Measurements from ENCODE around the gene ZFYVE28.

The ZFYVE28 gene

GRCh38 chr4:2259541-2260343 lies 158.7 kb downstream of the ZFYVE28 start:
- H3K9me3 Mint-ChIP-seq: no peaks in the 10 kb centered on the region
- H3K4me1 Mint-ChIP-seq: peaks cover 6% of the 10 kb centered on the region
- H3K27ac Mint-ChIP-seq: no peak overlapping the region
- ATAC-seq (no peak), DNase-seq (peak in 1 of 2 donors; percentile 11)
- H3K27me3 Mint-ChIP-seq: no peaks in the 10 kb centered on the region
- H3K4me3 Mint-ChIP-seq: no peak overlapping the region

GRCh38 chr4:2259036-2259540 lies 159.4 kb downstream of the ZFYVE28 start:
- no peaks in the 10 kb centered on the region for H3K27me3 Mint-ChIP-seq
- peaks cover 6% of the 10 kb centered on the region for H3K4me1 Mint-ChIP-seq
- DNase-seq (peak in 1 of 2 donors; percentile 8), ATAC-seq (no peak)
- H3K9me3 Mint-ChIP-seq: no peaks in the 10 kb centered on the region
- no peak overlapping the region for H3K27ac Mint-ChIP-seq
- H3K4me3 Mint-ChIP-seq: no peak overlapping the region

GRCh38 chr4:2258091-2259035 lies 160.1 kb downstream of the ZFYVE28 start:
- DNase-seq: peak in 1 of 2 donors; percentile 9
- no peaks in the 10 kb centered on the region for H3K27me3 Mint-ChIP-seq
- H3K4me3 Mint-ChIP-seq: no peak overlapping the region
- ATAC-seq: no peak
- peak overlapping the region in 1 of 2 donors; percentile 76 for H3K27ac Mint-ChIP-seq
- peaks cover 3% of the 10 kb centered on the region for H3K4me1 Mint-ChIP-seq
- H3K9me3 Mint-ChIP-seq: no peaks in the 10 kb centered on the region

- no peak for DNase-seq
- ATAC-seq: no peak
- H3K9me3 Mint-ChIP-seq: no peaks in the 10 kb centered on the region
- H3K4me1 Mint-ChIP-seq: no peaks in the 10 kb centered on the region
- no peaks in the 10 kb centered on the region for H3K27me3 Mint-ChIP-seq
- H3K27ac Mint-ChIP-seq: no peak overlapping the region
- H3K4me3 Mint-ChIP-seq: no peak overlapping the region
These were observed 160.9 kb downstream of the ZFYVE28 start for GRCh38 chr4:2257361-2258081.

GRCh38 chr4:2256781-2257191 lies 161.7 kb downstream of the ZFYVE28 start:
- peak in 1 of 2 donors; percentile 7 for DNase-seq
- H3K27ac Mint-ChIP-seq: no peak overlapping the region

GRCh38 chr4:2256156-2256731 lies 162.2 kb downstream of the ZFYVE28 start:
- H3K27me3 Mint-ChIP-seq: no peaks in the 10 kb centered on the region
- no peaks in the 10 kb centered on the region for H3K4me1 Mint-ChIP-seq
- DNase-seq: no peak
- no peak for ATAC-seq
- H3K4me3 Mint-ChIP-seq: no peak overlapping the region
- H3K9me3 Mint-ChIP-seq: no peaks in the 10 kb centered on the region
- H3K27ac Mint-ChIP-seq: peak overlapping the region in 1 of 2 donors; percentile 48

More at GRCh38 chr4:2256781-2257191, 161.7 kb downstream of the ZFYVE28 start:
- ATAC-seq: no peak
- no peaks in the 10 kb centered on the region for H3K4me1 Mint-ChIP-seq
- H3K9me3 Mint-ChIP-seq: no peaks in the 10 kb centered on the region
- no peak overlapping the region for H3K4me3 Mint-ChIP-seq
- no peaks in the 10 kb centered on the region for H3K27me3 Mint-ChIP-seq

GRCh38 chr4:2255501-2256155 lies 162.8 kb downstream of the ZFYVE28 start:
- DNase-seq: no peak
- no peak for ATAC-seq
- H3K4me3 Mint-ChIP-seq: no peak overlapping the region
- no peaks in the 10 kb centered on the region for H3K27me3 Mint-ChIP-seq
- no peaks in the 10 kb centered on the region for H3K4me1 Mint-ChIP-seq
- peak overlapping the region in 1 of 2 donors; percentile 59 for H3K27ac Mint-ChIP-seq
- H3K9me3 Mint-ChIP-seq: no peaks in the 10 kb centered on the region

- no peaks in the 10 kb centered on the region for H3K27me3 Mint-ChIP-seq
- H3K4me1 Mint-ChIP-seq: no peaks in the 10 kb centered on the region
- H3K9me3 Mint-ChIP-seq: no peaks in the 10 kb centered on the region
- ATAC-seq (no peak), DNase-seq (no peak)
- H3K4me3 Mint-ChIP-seq: no peak overlapping the region
- no peak overlapping the region for H3K27ac Mint-ChIP-seq
These were observed 163.6 kb downstream of the ZFYVE28 start for GRCh38 chr4:2254665-2255500.

GRCh38 chr4:2253160-2254084 lies 165.0 kb downstream of the ZFYVE28 start:
- no peaks in the 10 kb centered on the region for H3K9me3 Mint-ChIP-seq
- H3K27me3 Mint-ChIP-seq: no peaks in the 10 kb centered on the region
- no peak for ATAC-seq
- no peak for DNase-seq
- no peak overlapping the region for H3K4me3 Mint-ChIP-seq
- no peaks in the 10 kb centered on the region for H3K4me1 Mint-ChIP-seq
- H3K27ac Mint-ChIP-seq: no peak overlapping the region

GRCh38 chr4:2252530-2253091 lies 165.8 kb downstream of the ZFYVE28 start:
- DNase-seq: no peak
- no peaks in the 10 kb centered on the region for H3K27me3 Mint-ChIP-seq
- no peak overlapping the region for H3K4me3 Mint-ChIP-seq
- H3K4me1 Mint-ChIP-seq: no peaks in the 10 kb centered on the region
- ATAC-seq: no peak
- no peak overlapping the region for H3K27ac Mint-ChIP-seq
- H3K9me3 Mint-ChIP-seq: no peaks in the 10 kb centered on the region

- Mint-ChIP-seq H3K9me3 (no peaks in the 10 kb centered on the region), H3K27me3 (no peaks in the 10 kb centered on the region), H3K4me3 (no peak overlapping the region), H3K4me1 (no peaks in the 10 kb centered on the region), H3K27ac (peak overlapping the region in 1 of 2 donors; percentile 84)
- DNase-seq: peak in 1 of 2 donors; percentile 7
- ATAC-seq: no peak
These were observed 166.5 kb downstream of the ZFYVE28 start for GRCh38 chr4:2251795-2252529.

- no peaks in the 10 kb centered on the region for H3K9me3 Mint-ChIP-seq
- no peaks in the 10 kb centered on the region for H3K4me1 Mint-ChIP-seq
- H3K27me3 Mint-ChIP-seq: no peaks in the 10 kb centered on the region
- no peak for ATAC-seq
- peak in 1 of 2 donors; percentile 7 for DNase-seq
- no peak overlapping the region for H3K4me3 Mint-ChIP-seq
- H3K27ac Mint-ChIP-seq: peak overlapping the region in 1 of 2 donors; percentile 84
These were observed 167.2 kb downstream of the ZFYVE28 start for GRCh38 chr4:2251073-2251794.

All from stimulated activated naive CD8-positive, alpha-beta T cell treated with anti-CD3 and anti-CD28 coated beads, Interleukin-15, amount 100 ng/mL, for 72 hours (primary cell).